Measurements from ENCODE around the gene TMEM203. TPM values are rescaled to one million over a fixed set of nuclear protein-coding genes. Genes with fewer than 3 reads are reported as not detected.

TMEM203 gene
- polyA plus RNA-seq, 1 of the 3 experiments (the other 2 are of a cell fraction): 55.6 TPM

DNA sequence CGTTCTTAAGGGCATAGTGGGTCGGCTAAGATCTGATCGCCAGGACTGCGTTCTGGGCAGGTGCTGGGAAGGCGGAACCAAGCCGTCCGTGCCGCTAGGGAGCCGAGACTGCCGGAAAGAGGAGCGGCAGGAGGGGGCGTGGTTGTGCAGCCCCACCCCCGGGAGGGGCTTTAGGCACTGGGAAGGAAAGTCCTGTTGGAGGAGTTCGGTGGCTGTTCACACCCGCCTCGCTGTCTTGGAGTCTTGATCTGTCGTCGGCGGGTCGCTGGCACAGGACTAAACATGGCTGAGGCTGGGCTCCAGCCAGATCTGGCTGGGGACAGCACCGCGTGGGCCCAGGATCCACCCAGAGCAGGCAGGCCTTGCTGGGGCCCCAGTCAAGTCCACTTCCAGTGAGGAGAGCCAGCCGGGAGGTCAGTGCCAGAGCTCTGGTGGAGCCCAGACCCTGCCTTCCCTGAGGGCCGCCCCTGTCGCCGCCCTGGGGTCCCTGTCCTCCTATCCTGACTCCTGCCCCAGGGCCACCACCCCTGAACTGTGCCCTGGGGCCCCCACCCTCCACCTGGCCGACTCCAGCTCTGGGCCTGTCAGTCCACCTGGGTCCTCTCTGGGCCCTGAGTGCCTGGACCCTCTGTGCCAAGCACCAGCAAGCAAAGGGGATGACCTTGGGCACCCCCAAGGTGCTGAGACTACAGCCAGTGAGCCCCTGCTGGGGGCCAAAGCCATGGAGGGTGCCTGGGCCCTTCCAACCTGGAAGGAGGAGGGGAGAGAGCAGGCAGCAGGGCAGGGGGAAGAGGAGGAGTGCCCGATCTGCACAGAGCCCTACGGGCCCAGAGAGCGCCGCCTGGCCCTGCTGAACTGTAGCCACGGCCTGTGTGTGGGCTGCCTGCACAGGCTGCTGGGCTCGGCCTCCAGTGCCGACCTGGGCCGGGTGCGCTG is 12.1 kb upstream of the TMEM203 start:
- Histone ChIP-seq H3K79me2 (ENCODE audit: insufficient read depth) (no peaks in the 10 kb centered on the region), H4K20me1 (ENCODE audit: insufficient read depth) (no peaks in the 10 kb centered on the region), H3K27ac (ENCODE audit: low read depth in 2 of 2, low read length in 1 of 2) (no peak overlapping the region), H3F3A (replicated peaks; ENCODE audit: insufficient read depth) (no peaks in the 10 kb centered on the region), H3K9ac (no peak overlapping the region), H3K36me3 (replicated peaks in 1 of 2; ENCODE audit: control insufficient read depth in 1 of 2, insufficient read depth in 2 of 2, low read length in 1 of 2) (peaks cover 0 to 14% of the 10 kb centered on the region in 2 experiments), H3K4me3 (ENCODE audit: low read depth in 2 of 2, low read length in 1 of 2) (no peak overlapping the region), H3K4me1 (ENCODE audit: control insufficient read depth in 1 of 2, insufficient read depth in 2 of 2, low read depth in 1 of 2, low read length in 1 of 2) (peaks cover under 1 to 5% of the 10 kb centered on the region in 2 experiments; a peak in 1 of 4 replicates), H3K9me2 (no peaks in the 10 kb centered on the region), H2AFZ (ENCODE audit: low read depth) (no peak overlapping the region), H3K9me3 (no peaks in the 10 kb centered on the region), H3K27me3 (ENCODE audit: insufficient read depth) (no peaks in the 10 kb centered on the region), H3K4me2 (no peak overlapping the region)
- ChIA-PET POLR2A (interaction anchor here (1.7 kb wide), 1 partner anchor 10 kb away, joined by 3 read pairs; no protein-coding TSS in a partner anchor), CTCF (interaction anchor here (0.9 kb wide), 1 partner anchor 188 kb away, joined by 3 read pairs; no protein-coding TSS in a partner anchor)
- DNase-seq: no peak
- TF ChIP-seq ELF1 (IDR thresholded peaks at IDR 0.05): no peak
- no peak for TF ChIP-seq EP300 (IDR thresholded peaks at IDR 0.05; ENCODE audit: borderline replicate concordance in 1 of 2, low read depth in 1 of 2, low read length in 1 of 2)
- TF ChIP-seq, protein P1, sequence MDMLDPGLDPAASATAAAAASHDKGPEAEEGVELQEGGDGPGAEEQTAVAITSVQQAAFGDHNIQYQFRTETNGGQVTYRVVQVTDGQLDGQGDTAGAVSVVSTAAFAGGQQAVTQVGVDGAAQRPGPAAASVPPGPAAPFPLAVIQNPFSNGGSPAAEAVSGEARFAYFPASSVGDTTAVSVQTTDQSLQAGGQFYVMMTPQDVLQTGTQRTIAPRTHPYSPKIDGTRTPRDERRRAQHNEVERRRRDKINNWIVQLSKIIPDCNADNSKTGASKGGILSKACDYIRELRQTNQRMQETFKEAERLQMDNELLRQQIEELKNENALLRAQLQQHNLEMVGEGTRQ (IDR thresholded peaks at IDR 0.05; ENCODE audit: borderline replicate concordance, low read depth, low read length): no peak
- no peak for TF ChIP-seq YY1 (IDR thresholded peaks at IDR 0.05; ENCODE audit: low read depth)
- TF ChIP-seq, protein P2, sequence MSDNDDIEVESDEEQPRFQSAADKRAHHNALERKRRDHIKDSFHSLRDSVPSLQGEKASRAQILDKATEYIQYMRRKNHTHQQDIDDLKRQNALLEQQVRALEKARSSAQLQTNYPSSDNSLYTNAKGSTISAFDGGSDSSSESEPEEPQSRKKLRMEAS (IDR thresholded peaks at IDR 0.05; ENCODE audit: low read depth): no peak
- no peak for TF ChIP-seq FOXJ3 (CRISPR knock-in tag; IDR thresholded peaks at IDR 0.05)
- no peak for TF ChIP-seq EZH2phosphoT487 (IDR thresholded peaks at IDR 0.05; ENCODE audit: borderline replicate concordance, low read depth)
- no peak for TF ChIP-seq TAF1 (IDR thresholded peaks at IDR 0.05; ENCODE audit: borderline replicate concordance, low read depth, low read length)
- TF ChIP-seq TCF12 (IDR thresholded peaks at IDR 0.05): no peak
- TF ChIP-seq RFX5 (IDR thresholded peaks at IDR 0.05; ENCODE audit: low read length): no peak
- no peak for TF ChIP-seq RXRA (IDR thresholded peaks at IDR 0.05; ENCODE audit: borderline replicate concordance, low read depth)
- TF ChIP-seq NFIC (IDR thresholded peaks at IDR 0.05; ENCODE audit: borderline replicate concordance): no peak
- no peak for TF ChIP-seq RAD21 (IDR thresholded peaks at IDR 0.05; ENCODE audit: low read length)
- no peak for TF ChIP-seq NRF1 (IDR thresholded peaks at IDR 0.05; ENCODE audit: low read depth, low read length)
- no peak for TF ChIP-seq FOSL2 (IDR thresholded peaks at IDR 0.05; ENCODE audit: borderline replicate concordance, low read depth)
- TF ChIP-seq, protein P3, sequence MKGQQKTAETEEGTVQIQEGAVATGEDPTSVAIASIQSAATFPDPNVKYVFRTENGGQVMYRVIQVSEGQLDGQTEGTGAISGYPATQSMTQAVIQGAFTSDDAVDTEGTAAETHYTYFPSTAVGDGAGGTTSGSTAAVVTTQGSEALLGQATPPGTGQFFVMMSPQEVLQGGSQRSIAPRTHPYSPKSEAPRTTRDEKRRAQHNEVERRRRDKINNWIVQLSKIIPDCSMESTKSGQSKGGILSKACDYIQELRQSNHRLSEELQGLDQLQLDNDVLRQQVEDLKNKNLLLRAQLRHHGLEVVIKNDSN (IDR thresholded peaks at IDR 0.05; ENCODE audit: borderline replicate concordance, low read depth): no peak
- TF ChIP-seq FOXM1 (IDR thresholded peaks at IDR 0.05; ENCODE audit: low read depth): no peak
- WGBS (ENCODE audit: low lambda C conversion rate): 84% methylated on average over 20 of the region's 36 CpGs
